ENCODE results near the gene VMAC. TPM values are rescaled to one million over a fixed set of nuclear protein-coding genes. Genes with fewer than 3 reads are reported as not detected.

The VMAC gene
- total RNA-seq, 1 donor from 2014 or later: 3.9 TPM

DNA sequence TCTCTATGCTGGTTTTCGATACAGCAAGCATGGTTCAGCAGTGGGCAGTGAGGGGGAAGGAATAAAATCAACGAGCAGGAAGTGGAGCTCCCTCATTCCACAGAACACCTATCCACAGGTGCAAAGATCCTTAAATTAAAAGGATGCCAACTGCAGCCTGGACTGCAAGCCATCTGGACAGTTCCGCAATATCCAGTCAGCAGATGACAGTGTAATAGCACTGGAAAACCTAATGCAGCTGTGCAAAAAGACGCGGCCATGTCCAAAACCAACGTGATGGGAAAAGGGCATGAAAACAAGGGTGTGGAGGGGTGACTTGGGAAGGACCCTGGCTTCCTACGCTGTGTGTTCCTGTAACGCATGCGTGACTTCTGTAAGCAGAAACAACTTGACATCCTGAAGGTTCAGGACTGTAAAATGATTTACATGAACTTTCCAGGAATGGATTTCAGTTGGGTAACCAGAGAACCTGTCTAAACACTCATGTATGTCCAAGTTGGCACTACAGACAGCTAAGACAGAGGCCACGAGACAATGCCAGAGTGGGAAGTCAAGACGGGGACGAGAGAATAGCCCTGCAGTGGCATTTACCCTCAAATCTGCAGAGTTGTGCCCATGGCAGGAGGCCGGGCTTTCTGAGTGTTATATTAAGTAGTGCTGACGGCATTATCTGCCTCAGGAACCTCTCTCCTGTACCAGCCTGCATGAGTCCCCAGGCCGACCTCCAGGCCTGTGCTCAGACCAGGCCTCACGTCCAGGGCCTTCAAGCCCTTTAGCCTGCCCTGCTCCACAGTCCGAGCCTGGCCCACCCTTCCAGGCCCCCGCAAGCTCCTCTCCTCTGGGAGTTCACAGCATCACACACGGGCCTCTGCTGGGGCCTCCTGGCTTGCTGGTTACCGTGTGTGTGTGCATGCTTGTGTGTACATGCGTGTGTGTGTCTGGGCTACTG is 35.9 kb downstream of the VMAC start:
- peaks cover 82% of the 10 kb centered on the region for H4K20me1 ChIP-seq (ENCODE audit: insufficient read depth, low read length)
- H2AFZ ChIP-seq (ENCODE audit: low read depth, low read length): no peak overlapping the region
- no peak overlapping the region for H3K9ac ChIP-seq (ENCODE audit: low read length)
- H3K4me3 Mint-ChIP-seq (ENCODE audit: unreplicated experiment): no peak overlapping the region
- no peaks in the 10 kb centered on the region for H3K9me3 Mint-ChIP-seq (ENCODE audit: unreplicated experiment)
- H3K4me3 ChIP-seq (ENCODE audit: insufficient read depth, low read depth, low read length): no peak overlapping the region
- no peak overlapping the region for H3K4me2 ChIP-seq (ENCODE audit: low read length)
- H3K27ac Mint-ChIP-seq (ENCODE audit: unreplicated experiment): no peak overlapping the region
- H3K4me1 Mint-ChIP-seq (ENCODE audit: low read depth, unreplicated experiment): peaks cover 12% of the 10 kb centered on the region
- H3K36me3 ChIP-seq (ENCODE audit: insufficient read depth, low read length): peaks cover 13% of the 10 kb centered on the region
- H3K27ac ChIP-seq (ENCODE audit: low read depth, low read length): no peak overlapping the region
- no peak for TF ChIP-seq EZH2 (IDR thresholded peaks at IDR 0.05; ENCODE audit: insufficient read depth, low read length)
- TF ChIP-seq, protein P1, sequence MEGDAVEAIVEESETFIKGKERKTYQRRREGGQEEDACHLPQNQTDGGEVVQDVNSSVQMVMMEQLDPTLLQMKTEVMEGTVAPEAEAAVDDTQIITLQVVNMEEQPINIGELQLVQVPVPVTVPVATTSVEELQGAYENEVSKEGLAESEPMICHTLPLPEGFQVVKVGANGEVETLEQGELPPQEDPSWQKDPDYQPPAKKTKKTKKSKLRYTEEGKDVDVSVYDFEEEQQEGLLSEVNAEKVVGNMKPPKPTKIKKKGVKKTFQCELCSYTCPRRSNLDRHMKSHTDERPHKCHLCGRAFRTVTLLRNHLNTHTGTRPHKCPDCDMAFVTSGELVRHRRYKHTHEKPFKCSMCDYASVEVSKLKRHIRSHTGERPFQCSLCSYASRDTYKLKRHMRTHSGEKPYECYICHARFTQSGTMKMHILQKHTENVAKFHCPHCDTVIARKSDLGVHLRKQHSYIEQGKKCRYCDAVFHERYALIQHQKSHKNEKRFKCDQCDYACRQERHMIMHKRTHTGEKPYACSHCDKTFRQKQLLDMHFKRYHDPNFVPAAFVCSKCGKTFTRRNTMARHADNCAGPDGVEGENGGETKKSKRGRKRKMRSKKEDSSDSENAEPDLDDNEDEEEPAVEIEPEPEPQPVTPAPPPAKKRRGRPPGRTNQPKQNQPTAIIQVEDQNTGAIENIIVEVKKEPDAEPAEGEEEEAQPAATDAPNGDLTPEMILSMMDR (IDR thresholded peaks at IDR 0.05; ENCODE audit: insufficient read depth, low read depth, low read length): no peak
- H3K4me1 ChIP-seq (ENCODE audit: insufficient read depth, low read length): peaks cover 7% of the 10 kb centered on the region
- peaks cover 17% of the 10 kb centered on the region for H3K36me3 Mint-ChIP-seq (ENCODE audit: low read depth, unreplicated experiment)
- FAIRE-seq (no peak), DNase-seq (ENCODE audit: low read depth) (no peak)
- H3K27me3 Mint-ChIP-seq (ENCODE audit: low read depth, unreplicated experiment): no peaks in the 10 kb centered on the region
- H3K27me3 ChIP-seq (ENCODE audit: insufficient read depth, low read length): no peaks in the 10 kb centered on the region
- H3K79me2 ChIP-seq (ENCODE audit: insufficient read depth, low read length): peaks cover 47% of the 10 kb centered on the region
- no peaks in the 10 kb centered on the region for H3K9me3 ChIP-seq (ENCODE audit: insufficient read depth, low read depth, low read length)

DNA sequence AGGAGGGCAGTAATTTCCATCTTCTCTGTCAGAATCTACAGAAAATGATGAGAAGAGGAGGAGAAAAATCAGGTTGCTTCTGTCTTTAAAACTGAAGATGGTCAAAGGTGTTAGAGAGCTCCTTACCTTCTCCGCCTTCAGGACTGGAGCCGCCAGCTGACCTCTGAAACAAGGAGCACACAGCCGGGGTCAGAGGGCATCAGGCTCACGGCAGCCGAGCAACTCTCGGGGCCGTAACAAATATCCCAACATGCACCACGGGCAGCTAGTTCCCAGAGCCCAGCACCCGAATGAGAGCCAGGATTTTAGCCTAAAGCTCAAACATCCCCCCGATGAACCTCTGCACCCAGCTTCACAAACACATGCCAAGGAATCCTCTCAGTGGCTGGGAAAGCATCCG is 37.0 kb downstream of the VMAC start:
- Histone ChIP-seq H3K9me3 (ENCODE audit: insufficient read depth, low read depth, low read length) (no peaks in the 10 kb centered on the region), H3K4me3 (ENCODE audit: insufficient read depth, low read depth, low read length) (no peak overlapping the region), H4K20me1 (ENCODE audit: insufficient read depth, low read length) (peaks cover 82% of the 10 kb centered on the region), H3K4me2 (ENCODE audit: low read length) (no peak overlapping the region), H3K36me3 (ENCODE audit: insufficient read depth, low read length) (peaks cover 13% of the 10 kb centered on the region), H3K9ac (ENCODE audit: low read length) (no peak overlapping the region), H3K27ac (ENCODE audit: low read depth, low read length) (no peak overlapping the region), H2AFZ (ENCODE audit: low read depth, low read length) (no peak overlapping the region), H3K4me1 (ENCODE audit: insufficient read depth, low read length) (peaks cover 5% of the 10 kb centered on the region), H3K79me2 (ENCODE audit: insufficient read depth, low read length) (peaks cover 59% of the 10 kb centered on the region), H3K27me3 (ENCODE audit: insufficient read depth, low read length) (no peaks in the 10 kb centered on the region)
- H3K9me3 Mint-ChIP-seq (ENCODE audit: unreplicated experiment): no peaks in the 10 kb centered on the region
- no peaks in the 10 kb centered on the region for H3K27me3 Mint-ChIP-seq (ENCODE audit: low read depth, unreplicated experiment)
- no peak overlapping the region for H3K4me3 Mint-ChIP-seq (ENCODE audit: unreplicated experiment)
- H3K27ac Mint-ChIP-seq (ENCODE audit: unreplicated experiment): no peak overlapping the region
- H3K4me1 Mint-ChIP-seq (ENCODE audit: low read depth, unreplicated experiment): peaks cover 12% of the 10 kb centered on the region
- DNase-seq (ENCODE audit: low read depth) (no peak), FAIRE-seq (no peak)
- TF ChIP-seq, protein P1 (IDR thresholded peaks at IDR 0.05; ENCODE audit: insufficient read depth, low read depth, low read length): no peak
- no peak for TF ChIP-seq EZH2 (IDR thresholded peaks at IDR 0.05; ENCODE audit: insufficient read depth, low read length)
- H3K36me3 Mint-ChIP-seq (ENCODE audit: low read depth, unreplicated experiment): peaks cover 17% of the 10 kb centered on the region

DNA sequence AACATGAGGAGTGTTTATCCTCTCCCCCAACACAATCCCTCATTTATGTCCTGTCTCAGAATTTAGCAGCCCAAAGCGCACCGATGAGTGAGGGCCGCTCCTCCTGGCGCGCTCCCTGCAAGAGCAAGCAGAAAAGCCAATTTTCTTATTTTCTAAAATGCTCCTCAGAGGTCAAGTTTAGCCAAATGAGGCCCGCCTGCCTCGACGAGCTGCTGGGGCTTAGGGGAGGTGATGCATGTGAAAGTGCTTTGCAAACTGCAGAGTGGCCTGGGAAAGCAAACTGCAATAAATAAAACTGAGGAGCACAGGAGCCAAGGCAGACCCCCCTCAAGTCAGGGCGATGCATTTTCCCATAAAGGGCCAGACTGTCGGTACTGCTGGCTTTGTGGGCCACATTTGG is 38.4 kb downstream of the VMAC start:
- peak overlapping the region; percentile 3 for H3K9ac ChIP-seq (ENCODE audit: low read length)
- no peak overlapping the region for H3K27ac ChIP-seq (ENCODE audit: low read depth, low read length)
- peaks cover 13% of the 10 kb centered on the region for H3K36me3 ChIP-seq (ENCODE audit: insufficient read depth, low read length)
- H2AFZ ChIP-seq (ENCODE audit: low read depth, low read length): no peak overlapping the region
- Mint-ChIP-seq H3K36me3 (ENCODE audit: low read depth, unreplicated experiment) (peaks cover 22% of the 10 kb centered on the region), H3K4me1 (ENCODE audit: low read depth, unreplicated experiment) (peaks cover 14% of the 10 kb centered on the region), H3K27me3 (ENCODE audit: low read depth, unreplicated experiment) (no peaks in the 10 kb centered on the region), H3K9me3 (ENCODE audit: unreplicated experiment) (no peaks in the 10 kb centered on the region), H3K4me3 (ENCODE audit: unreplicated experiment) (no peak overlapping the region), H3K27ac (ENCODE audit: unreplicated experiment) (no peak overlapping the region)
- no peak overlapping the region for H3K4me3 ChIP-seq (ENCODE audit: insufficient read depth, low read depth, low read length)
- H4K20me1 ChIP-seq (ENCODE audit: insufficient read depth, low read length): peaks cover 82% of the 10 kb centered on the region
- no peak overlapping the region for H3K4me2 ChIP-seq (ENCODE audit: low read length)
- peaks cover 65% of the 10 kb centered on the region for H3K79me2 ChIP-seq (ENCODE audit: insufficient read depth, low read length)
- H3K27me3 ChIP-seq (ENCODE audit: insufficient read depth, low read length): no peaks in the 10 kb centered on the region
- TF ChIP-seq EZH2 (IDR thresholded peaks at IDR 0.05; ENCODE audit: insufficient read depth, low read length): no peak
- TF ChIP-seq, protein P1 (IDR thresholded peaks at IDR 0.05; ENCODE audit: insufficient read depth, low read depth, low read length): no peak
- FAIRE-seq: no peak
- H3K9me3 ChIP-seq (ENCODE audit: insufficient read depth, low read depth, low read length): no peaks in the 10 kb centered on the region
- no peak for DNase-seq (ENCODE audit: low read depth)
- H3K4me1 ChIP-seq (ENCODE audit: insufficient read depth, low read length): peaks cover 11% of the 10 kb centered on the region
